Cortex of kidney (tissue), 1 donor: Measurements from ENCODE around the gene RAPGEF6.
"Not testable (repeated sequence)": the region's sequence is repeated elsewhere in the genome, so short reads cannot be mapped to it uniquely, and the experiment has no call there.

Experiments used
- DNase-seq: peaks from one replicate; lab custom pipeline; 2025; lab: John Stamatoyannopoulos, UW

The RAPGEF6 gene

GRCh38 chr5:131426011-131426410, 209.0 kb downstream of the RAPGEF6 start:
- no peak for DNase-seq

GRCh38 chr5:131423056-131423455, 212.0 kb downstream of the RAPGEF6 start:
- DNase-seq, result no peak

GRCh38 chr5:131419877-131420276, 215.2 kb downstream of the RAPGEF6 start:
- DNase-seq, result no peak

- DNase-seq, result no peak
Measured at GRCh38 chr5:131418846-131419245, 216.2 kb downstream of the RAPGEF6 start.

GRCh38 chr5:131417240-131417869, 217.7 kb downstream of the RAPGEF6 start:
- no peak for DNase-seq

- no peak for DNase-seq
Measured at GRCh38 chr5:131416729-131417128, 218.3 kb downstream of the RAPGEF6 start.

GRCh38 chr5:131413605-131414559, 221.1 kb downstream of the RAPGEF6 start:
- no peak for DNase-seq

GRCh38 chr5:131406975-131407638, 227.9 kb downstream of the RAPGEF6 start:
- no peak for DNase-seq

GRCh38 chr5:131406076-131406475, 229.0 kb downstream of the RAPGEF6 start:
- no peak for DNase-seq

- no peak for DNase-seq
Measured at GRCh38 chr5:131405674-131406073, 229.4 kb downstream of the RAPGEF6 start.

- no peak for DNase-seq
Measured at GRCh38 chr5:131400585-131400984, 234.4 kb downstream of the RAPGEF6 start.

- not testable (repeated sequence) for DNase-seq
Measured at GRCh38 chr5:131399007-131399406, 236.0 kb downstream of the RAPGEF6 start.

- no peak for DNase-seq
Measured at GRCh38 chr5:131396630-131397273, 238.3 kb downstream of the RAPGEF6 start.

- no peak for DNase-seq
Measured at GRCh38 chr5:131396015-131396414, 239.0 kb downstream of the RAPGEF6 start.

- no peak for DNase-seq
Measured at GRCh38 chr5:131394128-131394527, 240.9 kb downstream of the RAPGEF6 start.

GRCh38 chr5:131393498-131393968, 241.5 kb downstream of the RAPGEF6 start:
- DNase-seq, result no peak

GRCh38 chr5:131392466-131393095, 242.4 kb downstream of the RAPGEF6 start:
- no peak for DNase-seq

GRCh38 chr5:131389869-131390265, 245.2 kb downstream of the RAPGEF6 start:
- DNase-seq, result no peak

- DNase-seq, result no peak
Measured at GRCh38 chr5:131389096-131389868, 245.7 kb downstream of the RAPGEF6 start.

- no peak for DNase-seq
Measured at GRCh38 chr5:131387255-131387654, 247.8 kb downstream of the RAPGEF6 start.

- no peak for DNase-seq
Measured at GRCh38 chr5:131386779-131387178, 248.2 kb downstream of the RAPGEF6 start.
